Stimulated activated CD4-positive, alpha-beta T cell treated with anti-CD3 and anti-CD28 coated beads, Interleukin-1b, Interleukin-23, amount 100 ng/mL, for 4 hours (primary cell): ENCODE results near the gene UPK3BL2.
"Not testable (repeated sequence)": the region's sequence is repeated elsewhere in the genome, so short reads cannot be mapped to it uniquely, and the experiment has no call there.

Experiments
- DNase-seq, 2 donors: peaks; one replicate each; pipeline ENCODE4 v3.0.0-alpha.2; 2020; ENCODE audit warnings: low read depth in 2 of 2

UPK3BL2 gene

GRCh38 chr7:102531583-102531982, 11.9 kb downstream of the UPK3BL2 start:
- not testable (repeated sequence) for DNase-seq

DNA sequence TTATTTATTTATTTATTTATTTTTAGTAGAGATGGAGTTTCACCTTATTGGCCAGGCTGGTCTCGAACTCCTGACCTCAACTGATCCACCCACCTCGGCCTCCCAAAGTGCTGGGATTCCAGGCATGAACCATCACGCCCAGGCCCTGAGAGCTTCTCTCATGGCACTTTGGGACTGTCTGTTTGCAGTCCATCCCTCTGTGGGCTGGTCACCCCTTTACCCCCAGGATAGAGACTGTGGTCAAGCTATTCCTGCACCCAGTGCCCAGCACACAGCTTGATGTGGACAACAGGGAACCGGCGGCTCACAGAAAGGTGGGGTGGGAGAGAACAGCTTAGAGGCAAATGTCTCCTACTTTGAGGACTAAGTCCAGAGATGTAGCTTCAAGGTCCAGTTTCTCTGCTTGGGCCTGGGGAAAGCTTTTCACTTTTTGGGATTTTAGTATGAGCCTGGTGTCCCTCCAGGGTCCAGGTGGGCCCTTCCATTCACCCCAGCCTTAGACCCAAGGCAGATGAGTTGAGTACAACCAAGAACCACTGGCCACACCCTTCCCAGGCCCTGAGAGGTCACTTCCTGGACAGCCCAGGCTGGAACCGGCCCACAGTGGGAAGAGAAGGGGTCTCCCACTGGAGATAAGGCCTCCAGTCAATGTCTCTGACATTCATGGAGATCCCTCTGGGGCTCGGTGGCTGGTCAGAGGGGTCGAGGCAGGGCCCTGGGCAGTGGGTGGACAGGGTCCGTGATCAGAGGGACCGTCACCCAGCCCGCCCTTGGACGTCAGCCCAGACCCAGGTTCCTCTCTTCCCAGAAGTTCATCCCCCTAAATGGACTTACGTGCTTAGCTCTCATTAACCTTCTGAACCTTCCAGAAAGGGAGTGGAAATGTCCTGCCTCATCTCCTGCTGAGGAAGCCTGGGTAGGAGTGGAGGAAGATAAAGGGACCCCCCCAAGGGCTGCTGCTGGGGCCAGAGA, 15.4 kb downstream of the UPK3BL2 start:
- DNase-seq: not testable (repeated sequence)

GRCh38 chr7:102527182-102527581, 16.3 kb downstream of the UPK3BL2 start:
- not testable (repeated sequence) for DNase-seq

- not testable (repeated sequence) for DNase-seq
Observed at GRCh38 chr7:102524803-102525202, 18.7 kb downstream of the UPK3BL2 start.

- DNase-seq: not testable (repeated sequence)
Observed at GRCh38 chr7:102520797-102521196, 22.7 kb downstream of the UPK3BL2 start.

DNA sequence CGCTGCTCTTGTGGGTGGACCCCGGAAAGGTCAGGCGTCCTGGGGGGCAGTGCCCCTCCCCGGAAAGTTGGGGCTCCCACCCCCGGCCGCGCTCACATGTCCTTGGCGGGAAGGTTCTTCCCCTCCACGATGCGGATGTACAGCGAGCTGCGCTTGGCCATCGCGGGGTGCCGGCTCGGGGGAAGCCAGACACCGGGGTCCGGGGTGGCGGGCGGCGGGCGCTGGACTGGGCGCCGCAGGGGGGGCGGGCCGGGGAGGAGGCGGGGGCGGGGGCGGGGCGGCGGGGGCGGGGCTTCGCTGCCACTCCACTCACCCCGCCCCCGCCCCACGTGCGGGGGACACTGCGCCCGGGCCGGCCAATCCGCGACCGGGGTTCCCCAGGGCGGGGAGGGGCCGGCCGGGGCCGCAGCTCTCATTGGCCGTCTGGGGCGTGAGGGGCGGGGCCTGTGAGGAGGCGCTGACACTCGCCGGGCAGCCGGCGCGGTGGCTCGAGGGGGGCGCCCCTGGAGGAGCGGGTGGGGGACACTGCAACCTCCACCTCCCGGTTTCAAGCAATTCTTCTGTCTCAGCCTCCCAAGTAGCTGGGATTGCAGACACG, 25.8 kb downstream of the UPK3BL2 start, which contains the start of gene RASA4B:
Gene RASA4B (minus strand): TSS at position 228 of the 598 bp plus-strand sequence. CDS start 67 bp downstream, at position 161.
- not testable (repeated sequence) for DNase-seq

- not testable (repeated sequence) for DNase-seq
Observed at GRCh38 chr7:102516951-102517350, 26.5 kb downstream of the UPK3BL2 start.

DNA sequence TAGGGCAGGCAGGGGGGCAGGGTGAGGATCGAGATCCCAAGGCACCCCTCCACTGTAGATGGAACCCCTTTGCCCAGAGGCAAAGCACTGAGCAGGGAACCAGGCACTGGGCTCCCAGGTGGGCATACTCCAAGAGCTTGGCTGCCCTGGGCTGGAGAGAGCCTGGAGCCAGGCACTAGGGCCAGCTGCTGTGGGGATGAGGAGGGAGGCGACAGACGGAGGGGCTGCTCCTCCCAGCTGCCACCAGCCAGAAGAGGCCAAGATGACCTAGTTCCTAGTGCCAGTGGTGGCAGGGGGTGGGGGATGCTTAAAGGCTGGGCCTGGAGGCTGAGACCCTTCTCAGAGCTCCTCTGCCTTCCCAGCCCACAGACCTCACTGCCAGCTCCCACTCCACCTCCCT, 27.6 kb downstream of the UPK3BL2 start:
- DNase-seq: not testable (repeated sequence)

- not testable (repeated sequence) for DNase-seq
Observed at GRCh38 chr7:102514881-102515721, 28.4 kb downstream of the UPK3BL2 start.

GRCh38 chr7:102512642-102513221, 30.8 kb downstream of the UPK3BL2 start:
- DNase-seq: not testable (repeated sequence)

- DNase-seq: not testable (repeated sequence)
Observed at GRCh38 chr7:102511860-102512522, 31.5 kb downstream of the UPK3BL2 start.

DNA sequence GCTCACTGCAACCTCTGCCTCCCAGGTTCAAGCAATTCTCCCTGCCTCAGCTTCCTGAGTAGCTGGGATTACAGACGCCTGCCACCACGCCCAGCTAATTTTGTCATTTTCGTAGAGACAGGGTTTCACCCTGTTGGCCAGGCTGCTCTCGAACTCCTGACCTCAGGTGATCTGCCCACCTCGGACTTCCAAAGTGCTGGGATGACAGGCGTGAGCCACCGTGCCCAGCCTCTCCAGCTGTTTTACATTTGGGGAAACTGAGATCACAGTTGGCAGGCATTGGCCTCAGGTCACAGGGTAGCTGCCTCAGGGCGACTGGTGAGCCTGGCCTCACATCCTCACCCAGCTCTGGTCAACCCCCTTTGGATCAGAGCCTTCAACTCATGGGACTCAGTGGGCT, 32.9 kb downstream of the UPK3BL2 start:
- not testable (repeated sequence) for DNase-seq

GRCh38 chr7:102507410-102508088, 35.9 kb downstream of the UPK3BL2 start:
- not testable (repeated sequence) for DNase-seq

GRCh38 chr7:102505298-102506185, 38.0 kb downstream of the UPK3BL2 start:
- DNase-seq: not testable (repeated sequence)

DNA sequence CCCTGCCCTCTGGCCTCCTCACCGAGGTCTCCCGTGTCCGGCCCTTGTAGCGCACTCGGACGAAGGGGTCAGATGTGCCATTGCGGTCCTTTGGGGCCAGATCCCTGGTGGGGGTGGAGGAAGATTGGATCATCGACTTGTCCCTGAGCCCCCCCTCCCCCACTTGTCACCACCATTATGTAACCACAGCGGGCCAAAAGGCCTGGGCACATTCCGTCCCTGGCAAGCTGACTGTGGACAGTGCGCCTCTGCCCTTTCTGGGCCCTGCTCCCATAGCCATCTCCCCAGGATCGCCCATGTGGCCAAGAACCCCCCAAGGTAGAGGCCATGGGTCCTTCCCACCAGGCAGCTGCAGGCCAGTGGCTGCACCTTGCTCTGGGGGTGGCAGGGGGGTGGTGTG, 40.4 kb downstream of the UPK3BL2 start:
- DNase-seq: not testable (repeated sequence)

- DNase-seq: not testable (repeated sequence)
Observed at GRCh38 chr7:102498321-102498720, 45.2 kb downstream of the UPK3BL2 start.

DNA sequence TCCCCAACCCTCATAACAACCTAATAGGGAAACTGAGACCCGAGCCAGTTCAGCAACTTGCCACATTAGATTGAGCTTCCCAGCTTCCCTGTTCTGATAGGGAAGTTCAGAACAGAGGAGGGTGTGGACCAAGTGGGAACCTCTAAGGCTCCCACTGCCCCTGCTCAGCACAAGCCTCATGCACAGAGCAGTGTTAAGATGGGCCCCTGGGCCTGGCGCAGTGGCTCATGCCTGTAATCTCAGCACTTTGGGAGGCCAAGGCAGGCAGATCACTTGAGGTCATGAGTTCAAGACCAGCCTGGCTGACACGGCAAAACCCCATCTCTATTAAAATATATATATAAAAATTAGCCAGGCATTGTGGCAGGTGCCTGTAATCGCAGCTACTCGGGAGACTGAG, 46.2 kb downstream of the UPK3BL2 start:
- DNase-seq: not testable (repeated sequence)

DNA sequence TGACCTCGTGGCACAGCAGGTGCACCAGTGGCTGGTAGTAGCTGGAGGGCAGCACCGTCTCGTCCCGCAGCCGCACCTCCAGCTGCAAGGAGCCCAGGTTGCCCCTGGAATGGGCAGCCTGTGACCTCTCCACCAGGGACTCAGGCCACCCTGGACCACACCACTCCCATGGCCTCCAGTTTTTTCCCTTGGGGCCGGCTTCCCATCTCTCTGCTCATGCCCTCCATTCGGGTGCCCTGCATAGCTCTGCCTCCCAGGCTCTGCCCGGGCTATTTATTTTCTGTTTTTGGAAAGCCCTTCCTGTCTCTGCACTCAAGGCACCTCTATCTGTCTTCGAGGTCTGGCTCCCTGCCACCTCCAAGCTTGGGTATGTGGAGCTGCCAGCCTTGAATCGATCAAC, 46.6 kb downstream of the UPK3BL2 start:
- not testable (repeated sequence) for DNase-seq
